Fibroblast of skin of abdomen (primary cell): ENCODE measurements around the gene MAP3K7. TPM values are rescaled to one million over a fixed set of nuclear protein-coding genes. Genes with fewer than 3 reads are reported as not detected.

ENCODE experiments used
- DNase-seq: peaks from one replicate; pipeline ENCODE4 v3.0.0-alpha.2; 2013
- polyA plus RNA-seq, 2 experiments: library from polyadenylated mRNA; unstranded; fragments of 120-200 nt; gene quantifications; one replicate each; pipeline ENCODE4 v1.2.1, GENCODE V29; 2013; ENCODE audit not compliant: insufficient read length in 2 of 2

Gene MAP3K7
- polyA plus RNA-seq (2013, experiment 1 of 2; ENCODE audit: insufficient read length) = 34.4 TPM
- polyA plus RNA-seq (2013, experiment 2 of 2; ENCODE audit: insufficient read length) = 32.5 TPM

- DNase-seq = peak; percentile 98
Observed at GRCh38 chr6:90586836-90587638, at the start of gene MAP3K7. TSS of gene MAP3K7 (minus strand) at chr6:90587072. CDS start at chr6:90586883, 189 bp downstream.

- DNase-seq = no peak
Observed at GRCh38 chr6:90631046-90631445, 44.2 kb upstream of the MAP3K7 start.

GRCh38 chr6:90621581-90621980 lies 34.7 kb upstream of the MAP3K7 start:
- no peak for DNase-seq

GRCh38 chr6:90619221-90619620 lies 32.3 kb upstream of the MAP3K7 start:
- no peak for DNase-seq

GRCh38 chr6:90612313-90612680 lies 25.4 kb upstream of the MAP3K7 start:
- DNase-seq = no peak

- no peak for DNase-seq
Observed at GRCh38 chr6:90611543-90612312, 24.9 kb upstream of the MAP3K7 start.

- peak; percentile 24 for DNase-seq
Observed at GRCh38 chr6:90610751-90611542, 24.1 kb upstream of the MAP3K7 start.

- DNase-seq = no peak
Observed at GRCh38 chr6:90610301-90610750, 23.5 kb upstream of the MAP3K7 start.

GRCh38 chr6:90605749-90606340 lies 19.0 kb upstream of the MAP3K7 start:
- DNase-seq = no peak

GRCh38 chr6:90604546-90604945 lies 17.7 kb upstream of the MAP3K7 start:
- no peak for DNase-seq

- no peak for DNase-seq
Observed at GRCh38 chr6:90599151-90599550, 12.3 kb upstream of the MAP3K7 start.

- no peak for DNase-seq
Observed at GRCh38 chr6:90598192-90598951, 11.5 kb upstream of the MAP3K7 start.

GRCh38 chr6:90596967-90597539 lies 10.2 kb upstream of the MAP3K7 start:
- no peak for DNase-seq

- no peak for DNase-seq
Observed at GRCh38 chr6:90595854-90596253, 9.0 kb upstream of the MAP3K7 start.

GRCh38 chr6:90586546-90586835 lies 381 bp downstream of the MAP3K7 start:
- no peak for DNase-seq

GRCh38 chr6:90584636-90585255 lies 2.1 kb downstream of the MAP3K7 start:
- DNase-seq = peak; percentile 14

- DNase-seq = no peak
Observed at GRCh38 chr6:90583836-90584481, 2.9 kb downstream of the MAP3K7 start.

- no peak for DNase-seq
Observed at GRCh38 chr6:90583179-90583835, 3.6 kb downstream of the MAP3K7 start.

- no peak for DNase-seq
Observed at GRCh38 chr6:90581146-90581545, 5.7 kb downstream of the MAP3K7 start.
